Prostate gland (tissue), 2 donors: Measurements from ENCODE around the gene FYCO1. TPM values are rescaled to one million over a fixed set of nuclear protein-coding genes. Genes with fewer than 3 reads are reported as not detected.

Experiments
- DNase-seq: peaks from one replicate; pipeline ENCODE4 v3.0.0-alpha.2; 2019; ENCODE audit warnings: low spot score
- H3K27ac ChIP-seq, 2 donors: fragments of 200-600 bp; sonication (generic); 2 replicates each; pipeline ENCODE4 v1.5.1; 2017 to 2019
- H3K27me3 ChIP-seq: fragments of 200-600 bp; sonication (generic); replicated peaks from 2 replicates; pipeline ENCODE4 v1.5.1; 2019; ENCODE audit not compliant: insufficient read depth
- H3K36me3 ChIP-seq, 2 donors: fragments of 200-600 bp; sonication (generic); 1 replicate in 1 of 2; 2 replicates in 1 of 2; pipeline versions ENCODE4 v1.5.1 to v1.8.1; 2017 to 2019
- H3K4me1 ChIP-seq: fragments of 200-600 bp; sonication (generic); replicated peaks from 2 replicates; pipeline ENCODE4 v1.5.1; 2019
- H3K4me3 ChIP-seq, 2 donors: fragments of 200-600 bp; sonication (generic); 2 replicates each; pipeline ENCODE4 v1.5.1; 2017 to 2019
- H3K9me3 ChIP-seq: fragments of 200-600 bp; sonication (generic); 2 replicates; pipeline ENCODE4 v1.5.1; 2017
- POLR2A ChIP-seq: fragments of 450-650 bp; IDR thresholded peaks from one replicate; pipeline ENCODE4 v1.6.1; 2016; ENCODE audit warnings: antibody characterized with exemption, mild to moderate bottlenecking
- POLR2AphosphoS5 ChIP-seq: sonication (generic); formaldehyde crosslinking; IDR thresholded peaks from one replicate; pipeline ENCODE4 v1.6.1; 2017; ENCODE audit warnings: antibody characterized with exemption
- WGBS: methylation state at CpG from one replicate; pipeline ENCODE4 v1.1.5; 2018; 5-methylcytosine and 5-hydroxymethylcytosine counted together
- intact Hi-C: fragments of 100-400 bp; cut with DNase I; formaldehyde crosslinking; loops from one replicate; pipeline ENCODE4 v1.14.2; 2022
- total RNA-seq, 2 donors: library from RNA; depleted of rRNA; stranded (reverse); fragments of >200 nt; gene quantifications; one replicate each; pipeline ENCODE4 v1.1.0, GENCODE V29; 2016
- TF ChIP-seq, protein P1 (sequence below), 4 experiments: fragments of 200-600 bp in 2 of 4; fragments of 450-650 bp in 2 of 4; sonication (generic) in 2 of 4; IDR thresholded peaks; 1 replicate in 3 of 4; 2 replicates in 1 of 4; pipeline ENCODE4 v1.5.1; 2016 to 2019; ENCODE audit warnings: antibody characterized with exemption in 4 of 4, mild to moderate bottlenecking in 2 of 4, moderate library complexity in 2 of 4

FYCO1 gene
- total RNA-seq, 2 donors from 2014 or later = 33.1 to 56.7 TPM

- no peak overlapping the region for H3K27ac ChIP-seq
- H3K4me3 ChIP-seq = no peak overlapping the region
- H3K9me3 ChIP-seq = no peaks in the 10 kb centered on the region
- WGBS = 93% methylated on average over 9 of the region's 9 CpGs
- TF ChIP-seq POLR2A (no peak), POLR2AphosphoS5 (no peak)
- TF ChIP-seq, protein P1, sequence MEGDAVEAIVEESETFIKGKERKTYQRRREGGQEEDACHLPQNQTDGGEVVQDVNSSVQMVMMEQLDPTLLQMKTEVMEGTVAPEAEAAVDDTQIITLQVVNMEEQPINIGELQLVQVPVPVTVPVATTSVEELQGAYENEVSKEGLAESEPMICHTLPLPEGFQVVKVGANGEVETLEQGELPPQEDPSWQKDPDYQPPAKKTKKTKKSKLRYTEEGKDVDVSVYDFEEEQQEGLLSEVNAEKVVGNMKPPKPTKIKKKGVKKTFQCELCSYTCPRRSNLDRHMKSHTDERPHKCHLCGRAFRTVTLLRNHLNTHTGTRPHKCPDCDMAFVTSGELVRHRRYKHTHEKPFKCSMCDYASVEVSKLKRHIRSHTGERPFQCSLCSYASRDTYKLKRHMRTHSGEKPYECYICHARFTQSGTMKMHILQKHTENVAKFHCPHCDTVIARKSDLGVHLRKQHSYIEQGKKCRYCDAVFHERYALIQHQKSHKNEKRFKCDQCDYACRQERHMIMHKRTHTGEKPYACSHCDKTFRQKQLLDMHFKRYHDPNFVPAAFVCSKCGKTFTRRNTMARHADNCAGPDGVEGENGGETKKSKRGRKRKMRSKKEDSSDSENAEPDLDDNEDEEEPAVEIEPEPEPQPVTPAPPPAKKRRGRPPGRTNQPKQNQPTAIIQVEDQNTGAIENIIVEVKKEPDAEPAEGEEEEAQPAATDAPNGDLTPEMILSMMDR (IDR thresholded peaks at IDR 0.05) = no peak
- intact Hi-C loops = no loop called here
- H3K4me1 ChIP-seq = no peaks in the 10 kb centered on the region
- no peaks in the 10 kb centered on the region for H3K27me3 ChIP-seq
- no peak for DNase-seq
- no peaks in the 10 kb centered on the region for H3K36me3 ChIP-seq
Measured at GRCh38 chr3:45915059-45915439, 80.6 kb downstream of the FYCO1 start.

GRCh38 chr3:45914362-45915058 lies 81.1 kb downstream of the FYCO1 start:
- Histone ChIP-seq H3K4me1 (no peaks in the 10 kb centered on the region), H3K36me3 (no peaks in the 10 kb centered on the region), H3K9me3 (no peaks in the 10 kb centered on the region), H3K27ac (no peak overlapping the region), H3K4me3 (no peak overlapping the region), H3K27me3 (no peaks in the 10 kb centered on the region)
- no peak for DNase-seq
- 96% methylated on average over 7 of the region's 7 CpGs for WGBS
- TF ChIP-seq POLR2AphosphoS5 = no peak
- TF ChIP-seq, protein P1 (IDR thresholded peaks at IDR 0.05) = no peak
- TF ChIP-seq POLR2A = no peak
- intact Hi-C loops = no loop called here

DNA sequence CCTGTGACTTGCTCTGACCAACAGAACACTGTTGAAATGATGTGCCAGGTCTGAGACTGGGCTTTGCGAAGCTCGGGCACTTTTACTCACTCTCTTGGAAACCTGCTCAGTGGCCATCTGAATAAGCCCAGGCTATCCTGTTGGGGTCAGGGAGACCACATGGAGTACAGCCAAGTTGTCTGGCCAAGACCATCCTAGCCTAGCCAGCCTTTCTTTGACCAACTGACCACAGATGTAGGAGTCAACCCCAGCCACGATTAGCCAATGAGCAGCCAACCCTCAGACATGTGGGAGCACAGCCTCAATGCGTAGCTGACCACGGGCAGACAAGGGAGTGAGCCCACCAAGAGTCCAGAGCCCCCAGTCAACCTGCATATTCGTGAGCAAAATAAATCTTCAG lies 83.2 kb downstream of the FYCO1 start:
- intact Hi-C loops = no loop called here
- 90% methylated on average over 6 of the region's 6 CpGs for WGBS
- no peaks in the 10 kb centered on the region for H3K36me3 ChIP-seq
- no peaks in the 10 kb centered on the region for H3K4me1 ChIP-seq
- no peak overlapping the region for H3K4me3 ChIP-seq
- no peak overlapping the region for H3K27ac ChIP-seq
- H3K27me3 ChIP-seq = no peaks in the 10 kb centered on the region
- no peak for TF ChIP-seq POLR2A
- no peak for TF ChIP-seq POLR2AphosphoS5
- TF ChIP-seq, protein P1 (IDR thresholded peaks at IDR 0.05) = no peak
- H3K9me3 ChIP-seq = no peaks in the 10 kb centered on the region
- no peak for DNase-seq

- H3K36me3 ChIP-seq = no peaks in the 10 kb centered on the region
- H3K9me3 ChIP-seq = no peaks in the 10 kb centered on the region
- no peaks in the 10 kb centered on the region for H3K27me3 ChIP-seq
- intact Hi-C loops = no loop called here
- H3K4me3 ChIP-seq = no peak overlapping the region
- no peak for DNase-seq
- no peak for TF ChIP-seq POLR2A
- H3K27ac ChIP-seq = no peak overlapping the region
- 94% methylated on average over 11 of the region's 11 CpGs for whole genome bisulfite sequencing
- H3K4me1 ChIP-seq = no peaks in the 10 kb centered on the region
Measured at GRCh38 chr3:45911511-45912226, 84.0 kb downstream of the FYCO1 start.

DNA sequence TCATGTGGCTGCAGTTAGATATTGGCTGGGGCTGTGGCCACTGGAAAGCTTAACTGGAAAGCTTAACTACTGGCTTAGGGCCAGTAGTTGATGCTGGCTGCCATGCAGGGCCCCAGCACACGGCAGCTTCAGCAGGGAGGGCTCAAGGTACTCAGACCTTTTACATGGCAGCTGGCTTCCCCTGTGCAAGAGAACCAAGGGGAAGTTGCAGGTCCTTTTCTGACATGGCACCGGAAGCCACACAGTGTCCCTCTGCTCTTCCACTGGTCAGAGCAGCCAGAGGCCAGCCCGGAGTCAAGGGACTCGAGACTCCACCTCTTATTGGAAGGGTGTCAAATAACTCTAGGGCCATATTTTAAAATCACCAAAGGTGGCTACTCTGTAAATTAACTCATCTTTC lies 84.7 kb downstream of the FYCO1 start:
- WGBS = 82% methylated on average over 4 of the region's 4 CpGs
- Histone ChIP-seq H3K4me1 (no peaks in the 10 kb centered on the region), H3K4me3 (no peak overlapping the region), H3K9me3 (no peaks in the 10 kb centered on the region), H3K36me3 (no peaks in the 10 kb centered on the region), H3K27me3 (no peaks in the 10 kb centered on the region), H3K27ac (no peak overlapping the region)
- intact Hi-C loops = no loop called here
- no peak for TF ChIP-seq POLR2A
- DNase-seq = no peak

DNA sequence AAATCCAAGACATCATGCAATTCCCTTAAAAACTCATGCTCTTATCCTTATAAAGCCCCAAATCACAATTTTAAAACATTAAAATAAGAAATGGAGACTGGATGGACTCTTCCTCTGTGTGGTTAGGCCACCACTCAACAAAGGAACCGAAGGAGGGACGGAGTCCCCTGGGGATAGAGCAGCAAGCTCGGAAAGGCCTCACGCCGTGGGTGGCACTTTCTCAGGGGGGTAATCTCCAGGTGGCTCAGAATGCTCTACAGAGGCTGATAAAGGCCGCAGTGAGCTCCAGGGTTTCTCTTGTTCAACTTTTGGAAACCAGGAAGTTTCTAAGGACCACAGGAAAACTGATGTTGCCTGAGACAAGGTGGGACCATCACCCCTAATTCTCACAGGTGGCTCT lies 86.1 kb downstream of the FYCO1 start:
- Histone ChIP-seq H3K9me3 (no peaks in the 10 kb centered on the region), H3K27ac (no peak overlapping the region), H3K4me3 (no peak overlapping the region), H3K27me3 (no peaks in the 10 kb centered on the region), H3K36me3 (no peaks in the 10 kb centered on the region), H3K4me1 (no peaks in the 10 kb centered on the region)
- DNase-seq = no peak
- intact Hi-C loops = loop anchor here (5.0 kb wide), 1 partner anchor 147 kb away; no protein-coding TSS in a partner anchor
- WGBS = 88% methylated on average over 6 of the region's 6 CpGs
- TF ChIP-seq, protein P1 (IDR thresholded peaks at IDR 0.05) = no peak
- TF ChIP-seq POLR2A (no peak), POLR2AphosphoS5 (no peak)
